Neural cell (in vitro differentiated cells): Measurements from ENCODE around the gene BRD9.

Experiments used
- CTCF ChIP-seq: fragments of 450-650 bp; IDR thresholded peaks from 2 replicates; pipeline ENCODE4 v1.5.1; 2014; ENCODE audit warnings: antibody characterized with exemption, mild to moderate bottlenecking, moderate library complexity; ENCODE audit not compliant: poor library complexity, severe bottlenecking
- EP300 ChIP-seq: fragments of 450-650 bp; conservative IDR thresholded peaks from 2 replicates; pipeline ENCODE4 v1.6.1; 2014; ENCODE audit warnings: antibody characterized with exemption, mild to moderate bottlenecking, moderate library complexity; ENCODE audit not compliant: poor library complexity, severe bottlenecking
- MXI1 ChIP-seq: fragments of 450-650 bp; conservative IDR thresholded peaks from 2 replicates; pipeline ENCODE4 v1.6.1; 2014; ENCODE audit warnings: antibody characterized with exemption, mild to moderate bottlenecking; ENCODE audit not compliant: poor library complexity, severe bottlenecking
- REST ChIP-seq: IDR thresholded peaks from 2 replicates; pipeline ENCODE4 v1.6.1; 2012; ENCODE audit warnings: borderline replicate concordance

GRCh38 chr5:870956-871355, 21.6 kb downstream of the BRD9 start:
- TF ChIP-seq CTCF = no peak
- no peak for TF ChIP-seq REST
- TF ChIP-seq MXI1 = no peak
- no peak for TF ChIP-seq EP300
